ENCODE data around the gene CTNNBIP1.

CTNNBIP1 gene

GRCh38 chr1:9883585-9884449 lies 26.3 kb downstream of the CTNNBIP1 start:
- Histone ChIP-seq H3K27ac (no peak overlapping the region), H3K9me3 (ENCODE audit: control insufficient read depth, low read length) (no peaks in the 10 kb centered on the region), H3K4me1 (no peaks in the 10 kb centered on the region), H3K9ac (no peak overlapping the region), H3K36me3 (ENCODE audit: control insufficient read depth, insufficient read depth, low read length) (no peaks in the 10 kb centered on the region), H2AFZ (no peak overlapping the region), H3K27me3 (ENCODE audit: control insufficient read depth, insufficient read depth, low read length) (no peaks in the 10 kb centered on the region), H3K79me2 (no peaks in the 10 kb centered on the region), H3K4me2 (ENCODE audit: low read length) (no peak overlapping the region), H3K4me3 (ENCODE audit: low read depth, low read length) (no peak overlapping the region)
- no peak for TF ChIP-seq CTCF (IDR thresholded peaks at IDR 0.05)

- Histone ChIP-seq H3K4me3 (ENCODE audit: low read depth, low read length) (no peak overlapping the region), H3K27me3 (ENCODE audit: control insufficient read depth, insufficient read depth, low read length) (no peaks in the 10 kb centered on the region), H3K9me3 (ENCODE audit: control insufficient read depth, low read length) (no peaks in the 10 kb centered on the region), H3K36me3 (ENCODE audit: control insufficient read depth, insufficient read depth, low read length) (no peaks in the 10 kb centered on the region), H3K79me2 (no peaks in the 10 kb centered on the region), H3K9ac (no peak overlapping the region), H3K4me1 (no peaks in the 10 kb centered on the region), H2AFZ (no peak overlapping the region), H3K4me2 (ENCODE audit: low read length) (no peak overlapping the region), H3K27ac (no peak overlapping the region)
- no peak for TF ChIP-seq CTCF (IDR thresholded peaks at IDR 0.05)
Measured at GRCh38 chr1:9882945-9883303, 27.1 kb downstream of the CTNNBIP1 start.

GRCh38 chr1:9882296-9882944 lies 27.6 kb downstream of the CTNNBIP1 start:
- H3K4me2 ChIP-seq (ENCODE audit: low read length): no peak overlapping the region
- H2AFZ ChIP-seq: no peak overlapping the region
- H3K36me3 ChIP-seq (ENCODE audit: control insufficient read depth, insufficient read depth, low read length): no peaks in the 10 kb centered on the region
- no peaks in the 10 kb centered on the region for H3K9me3 ChIP-seq (ENCODE audit: control insufficient read depth, low read length)
- H3K27ac ChIP-seq: no peak overlapping the region
- no peak for TF ChIP-seq CTCF (IDR thresholded peaks at IDR 0.05)
- no peaks in the 10 kb centered on the region for H3K4me1 ChIP-seq
- no peaks in the 10 kb centered on the region for H3K79me2 ChIP-seq
- H3K9ac ChIP-seq: no peak overlapping the region
- H3K4me3 ChIP-seq (ENCODE audit: low read depth, low read length): no peak overlapping the region
- H3K27me3 ChIP-seq (ENCODE audit: control insufficient read depth, insufficient read depth, low read length): no peaks in the 10 kb centered on the region

- no peaks in the 10 kb centered on the region for H3K36me3 ChIP-seq (ENCODE audit: control insufficient read depth, insufficient read depth, low read length)
- H3K9ac ChIP-seq: no peak overlapping the region
- H3K9me3 ChIP-seq (ENCODE audit: control insufficient read depth, low read length): no peaks in the 10 kb centered on the region
- no peaks in the 10 kb centered on the region for H3K79me2 ChIP-seq
- H2AFZ ChIP-seq: no peak overlapping the region
- H3K27ac ChIP-seq: no peak overlapping the region
- H3K4me3 ChIP-seq (ENCODE audit: low read depth, low read length): no peak overlapping the region
- no peak overlapping the region for H3K4me2 ChIP-seq (ENCODE audit: low read length)
- no peak for TF ChIP-seq CTCF (IDR thresholded peaks at IDR 0.05)
- no peaks in the 10 kb centered on the region for H3K27me3 ChIP-seq (ENCODE audit: control insufficient read depth, insufficient read depth, low read length)
- no peaks in the 10 kb centered on the region for H3K4me1 ChIP-seq
Measured at GRCh38 chr1:9881838-9882249, 28.2 kb downstream of the CTNNBIP1 start.
